Epithelial cell of proximal tubule (primary cell): Measurements from ENCODE around the gene TSPYL4. TPM values are rescaled to one million over a fixed set of nuclear protein-coding genes. Genes with fewer than 3 reads are reported as not detected.

Source experiments
- DNase-seq: peaks from one replicate; pipeline ENCODE4 v3.0.0-alpha.2; 2011; ENCODE audit warnings: low read depth
- H3K4me3 ChIP-seq: 2 replicates; pipeline ENCODE4 v1.5.1; 2011; ENCODE audit warnings: low read depth, mild to moderate bottlenecking, low read length
- total RNA-seq: library from RNA; depleted of rRNA; stranded (reverse); fragments of >200 nt; gene quantifications from 2 replicates; pipeline ENCODE4 v1.2.3, GENCODE V29; 2015
- TF ChIP-seq, protein P1 (sequence below): conservative IDR thresholded peaks from 2 replicates; pipeline ENCODE4 v1.5.1; 2012; ENCODE audit warnings: low read depth, mild to moderate bottlenecking, low read length

The TSPYL4 gene
- total RNA-seq = 8.5 and 10.5 TPM in 2 replicates

DNA sequence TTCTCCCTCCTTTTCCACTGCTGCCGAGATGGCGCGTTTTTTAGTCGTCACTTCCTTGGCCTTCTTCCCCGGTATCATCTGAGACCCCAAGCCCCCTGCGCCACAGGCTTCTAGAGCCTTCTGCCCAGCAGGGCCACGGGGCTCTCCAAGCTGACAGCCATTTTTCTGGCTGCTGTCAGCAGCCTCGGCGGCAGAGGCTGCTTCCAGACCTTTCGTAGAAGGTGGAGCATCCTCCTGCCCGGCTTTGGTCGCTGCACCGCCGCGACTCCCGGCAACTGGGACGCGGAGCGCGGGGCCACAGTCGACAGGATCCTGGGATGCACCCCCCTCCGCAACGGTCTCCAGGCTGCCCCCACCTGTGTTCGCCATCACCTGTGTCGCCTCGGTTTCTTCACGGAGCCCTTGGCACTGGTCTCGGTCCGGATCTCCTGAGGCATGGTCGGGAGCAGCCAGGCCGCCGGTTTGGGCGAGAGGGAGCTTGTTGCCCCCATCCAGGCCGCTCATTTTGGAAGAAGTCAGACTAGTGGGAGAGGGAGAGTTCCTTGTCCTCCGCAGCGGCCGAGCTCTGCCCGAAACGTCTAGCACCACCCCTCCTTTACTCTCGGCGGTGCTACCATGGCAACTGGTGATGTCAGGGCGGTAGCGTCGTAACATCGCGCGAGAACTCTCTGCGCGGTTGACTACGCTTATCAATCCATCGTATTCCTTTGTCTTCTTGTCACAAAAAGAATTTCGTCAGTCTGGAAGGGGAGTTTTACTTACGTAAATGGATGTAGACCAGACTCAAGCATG lies at the start of gene TSPYL4:
Gene TSPYL4 (minus strand): TSS at position 571 of the 792 bp plus-strand sequence. CDS start 67 bp downstream, at position 504.
- TF ChIP-seq, protein P1, sequence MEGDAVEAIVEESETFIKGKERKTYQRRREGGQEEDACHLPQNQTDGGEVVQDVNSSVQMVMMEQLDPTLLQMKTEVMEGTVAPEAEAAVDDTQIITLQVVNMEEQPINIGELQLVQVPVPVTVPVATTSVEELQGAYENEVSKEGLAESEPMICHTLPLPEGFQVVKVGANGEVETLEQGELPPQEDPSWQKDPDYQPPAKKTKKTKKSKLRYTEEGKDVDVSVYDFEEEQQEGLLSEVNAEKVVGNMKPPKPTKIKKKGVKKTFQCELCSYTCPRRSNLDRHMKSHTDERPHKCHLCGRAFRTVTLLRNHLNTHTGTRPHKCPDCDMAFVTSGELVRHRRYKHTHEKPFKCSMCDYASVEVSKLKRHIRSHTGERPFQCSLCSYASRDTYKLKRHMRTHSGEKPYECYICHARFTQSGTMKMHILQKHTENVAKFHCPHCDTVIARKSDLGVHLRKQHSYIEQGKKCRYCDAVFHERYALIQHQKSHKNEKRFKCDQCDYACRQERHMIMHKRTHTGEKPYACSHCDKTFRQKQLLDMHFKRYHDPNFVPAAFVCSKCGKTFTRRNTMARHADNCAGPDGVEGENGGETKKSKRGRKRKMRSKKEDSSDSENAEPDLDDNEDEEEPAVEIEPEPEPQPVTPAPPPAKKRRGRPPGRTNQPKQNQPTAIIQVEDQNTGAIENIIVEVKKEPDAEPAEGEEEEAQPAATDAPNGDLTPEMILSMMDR = no peak
- peak; percentile 78 for DNase-seq
- peak within 1 kb of the TSS; percentile 96 for H3K4me3 ChIP-seq

DNA sequence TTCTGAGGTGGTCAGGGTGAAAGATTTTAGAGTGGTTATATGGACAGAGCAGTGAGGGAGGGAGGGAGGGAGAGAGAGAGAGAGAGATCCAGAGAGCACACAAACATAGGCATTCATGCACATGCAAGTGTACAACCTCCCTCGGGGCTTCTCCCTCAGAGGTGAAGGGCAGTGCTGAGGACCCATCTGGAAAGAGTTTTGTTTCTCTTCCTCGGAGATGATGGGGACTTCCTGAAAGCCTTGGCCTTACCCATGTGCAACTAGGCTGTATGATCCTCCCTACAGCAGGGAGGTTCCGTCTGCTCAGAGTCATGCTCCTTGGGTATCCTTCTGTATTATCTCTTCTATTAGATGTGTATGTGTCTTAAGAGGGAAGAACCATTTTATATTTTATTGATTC lies 47.2 kb upstream of the TSPYL4 start:
- TF ChIP-seq, protein P1 = no peak
- no peak overlapping the region for H3K4me3 ChIP-seq
- DNase-seq = no peak

DNA sequence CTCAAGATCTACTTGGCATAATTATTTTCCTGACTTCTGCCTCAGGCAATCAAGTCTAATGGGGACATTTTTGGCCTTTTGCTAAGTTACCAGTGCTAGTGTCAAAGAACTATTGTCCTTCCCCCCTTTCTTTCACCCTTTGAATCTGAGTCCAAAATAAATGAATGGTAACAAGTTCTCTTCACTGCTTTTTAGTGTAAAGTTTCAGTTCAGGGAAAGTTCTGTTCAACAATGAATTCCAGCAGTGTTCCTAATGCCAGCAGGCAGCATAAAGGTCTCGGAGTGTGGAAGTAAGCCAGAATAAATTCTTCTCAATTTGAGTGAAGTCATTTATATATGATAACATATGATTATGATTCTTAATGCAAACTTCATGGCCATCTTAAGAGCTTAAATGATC lies 46.7 kb upstream of the TSPYL4 start:
- H3K4me3 ChIP-seq = no peak overlapping the region
- no peak for DNase-seq
- TF ChIP-seq, protein P1 = no peak

DNA sequence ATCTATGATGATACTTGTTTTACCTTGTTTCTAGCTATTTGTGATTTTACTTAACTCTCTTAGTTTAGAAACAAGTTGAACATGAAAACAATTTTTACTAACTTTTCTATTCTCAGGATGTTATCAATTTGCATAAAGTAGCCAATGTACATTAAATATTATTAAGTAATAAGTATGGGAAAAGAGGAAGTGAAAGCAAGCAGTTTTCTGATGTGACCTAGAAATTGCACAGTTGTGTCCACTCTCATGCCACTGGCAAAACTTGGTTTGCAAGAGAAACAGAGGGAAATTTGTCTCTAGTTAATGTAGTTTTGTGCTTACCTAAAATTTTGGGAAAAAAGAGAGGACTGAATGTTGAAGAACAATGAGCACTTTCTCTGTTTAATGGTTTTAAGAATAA lies 45.1 kb upstream of the TSPYL4 start:
- no peak overlapping the region for H3K4me3 ChIP-seq
- TF ChIP-seq, protein P1 = no peak
- DNase-seq = no peak

DNA sequence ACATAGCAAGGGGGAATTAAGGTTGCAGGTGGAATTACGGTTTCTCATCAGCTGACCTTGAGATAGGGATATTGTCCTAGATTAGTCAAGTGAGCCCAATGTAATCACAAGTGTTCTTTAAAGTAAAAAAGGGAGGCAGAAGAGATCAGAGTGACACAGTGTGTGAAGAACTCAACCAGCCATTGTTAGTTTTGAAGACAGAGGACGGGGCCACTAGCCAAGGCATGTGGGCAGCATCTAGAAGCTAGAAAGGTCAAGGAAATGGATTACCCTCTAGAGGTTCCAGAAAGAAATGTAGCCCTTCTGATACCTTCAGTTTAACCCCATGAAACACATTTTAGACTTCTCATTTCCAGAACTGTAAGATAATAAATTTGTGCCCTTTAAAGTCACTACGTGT lies 44.4 kb upstream of the TSPYL4 start:
- H3K4me3 ChIP-seq = no peak overlapping the region
- DNase-seq = no peak
- TF ChIP-seq, protein P1 = no peak

DNA sequence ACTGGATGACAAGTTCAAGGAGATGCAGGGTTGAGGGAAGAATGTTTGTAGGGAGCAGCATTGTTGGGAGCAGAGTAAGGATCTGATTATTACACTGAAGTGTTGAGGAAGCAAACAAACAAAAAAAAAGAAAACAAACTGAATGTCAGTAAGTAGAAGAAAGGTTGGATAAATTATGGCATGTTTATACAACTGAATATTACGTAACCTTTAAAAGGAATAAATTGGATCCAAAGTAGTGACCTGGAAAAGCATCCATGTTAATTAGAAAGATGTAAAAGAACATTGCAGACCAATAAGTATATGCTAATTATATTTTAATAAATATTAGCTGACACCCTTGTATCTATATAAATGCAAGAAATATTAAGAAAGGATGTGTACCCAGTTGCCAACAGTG lies 38.7 kb upstream of the TSPYL4 start:
- no peak overlapping the region for H3K4me3 ChIP-seq
- no peak for DNase-seq
- TF ChIP-seq, protein P1 = no peak
